ENCODE results near the gene KCNQ1. TPM values are rescaled to one million over a fixed set of nuclear protein-coding genes. Genes with fewer than 3 reads are reported as not detected.

Gene KCNQ1
- total and polyA plus RNA-seq, 2 of the 13 experiments (the other 11 are each of a cell fraction or from before 2014, with no cell fraction given): 0.02 to 0.08 TPM

DNA sequence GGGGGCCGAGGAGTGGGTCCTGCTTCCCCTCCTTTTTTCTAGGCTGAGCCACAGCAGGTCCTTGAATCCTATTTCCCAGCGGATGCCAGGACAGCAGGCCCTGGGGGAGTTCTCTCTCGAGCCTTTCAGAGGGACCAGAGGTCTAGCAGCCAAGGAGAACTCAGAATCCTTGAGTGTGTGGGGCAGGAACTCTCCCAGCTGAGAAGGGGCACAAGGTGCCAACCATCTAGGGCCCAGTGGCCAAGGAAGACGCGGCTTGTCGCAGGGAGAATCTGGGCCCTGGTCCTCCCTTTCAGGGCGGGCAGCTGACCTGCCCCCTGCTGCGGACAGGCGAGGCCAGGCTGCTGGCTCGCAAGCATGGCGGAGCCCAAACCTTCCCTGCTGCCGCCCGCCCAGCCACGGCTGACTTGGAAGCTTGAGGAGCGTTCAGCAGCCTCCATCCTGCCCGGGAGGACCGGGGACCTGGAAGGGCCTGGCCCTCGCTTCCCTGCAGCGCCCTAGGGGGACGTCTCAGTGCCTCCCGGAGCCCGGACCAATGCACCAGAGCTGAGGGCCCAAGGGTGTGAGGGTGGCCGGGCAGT, 45.2 kb upstream of the KCNQ1 start (continued):
- TF ChIP-seq, protein P1, sequence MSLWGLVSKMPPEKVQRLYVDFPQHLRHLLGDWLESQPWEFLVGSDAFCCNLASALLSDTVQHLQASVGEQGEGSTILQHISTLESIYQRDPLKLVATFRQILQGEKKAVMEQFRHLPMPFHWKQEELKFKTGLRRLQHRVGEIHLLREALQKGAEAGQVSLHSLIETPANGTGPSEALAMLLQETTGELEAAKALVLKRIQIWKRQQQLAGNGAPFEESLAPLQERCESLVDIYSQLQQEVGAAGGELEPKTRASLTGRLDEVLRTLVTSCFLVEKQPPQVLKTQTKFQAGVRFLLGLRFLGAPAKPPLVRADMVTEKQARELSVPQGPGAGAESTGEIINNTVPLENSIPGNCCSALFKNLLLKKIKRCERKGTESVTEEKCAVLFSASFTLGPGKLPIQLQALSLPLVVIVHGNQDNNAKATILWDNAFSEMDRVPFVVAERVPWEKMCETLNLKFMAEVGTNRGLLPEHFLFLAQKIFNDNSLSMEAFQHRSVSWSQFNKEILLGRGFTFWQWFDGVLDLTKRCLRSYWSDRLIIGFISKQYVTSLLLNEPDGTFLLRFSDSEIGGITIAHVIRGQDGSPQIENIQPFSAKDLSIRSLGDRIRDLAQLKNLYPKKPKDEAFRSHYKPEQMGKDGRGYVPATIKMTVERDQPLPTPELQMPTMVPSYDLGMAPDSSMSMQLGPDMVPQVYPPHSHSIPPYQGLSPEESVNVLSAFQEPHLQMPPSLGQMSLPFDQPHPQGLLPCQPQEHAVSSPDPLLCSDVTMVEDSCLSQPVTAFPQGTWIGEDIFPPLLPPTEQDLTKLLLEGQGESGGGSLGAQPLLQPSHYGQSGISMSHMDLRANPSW (CRISPR knock-in tag; IDR thresholded peaks at IDR 0.05; ENCODE audit: borderline replicate concordance): no peak
- TF ChIP-seq, protein P2, sequence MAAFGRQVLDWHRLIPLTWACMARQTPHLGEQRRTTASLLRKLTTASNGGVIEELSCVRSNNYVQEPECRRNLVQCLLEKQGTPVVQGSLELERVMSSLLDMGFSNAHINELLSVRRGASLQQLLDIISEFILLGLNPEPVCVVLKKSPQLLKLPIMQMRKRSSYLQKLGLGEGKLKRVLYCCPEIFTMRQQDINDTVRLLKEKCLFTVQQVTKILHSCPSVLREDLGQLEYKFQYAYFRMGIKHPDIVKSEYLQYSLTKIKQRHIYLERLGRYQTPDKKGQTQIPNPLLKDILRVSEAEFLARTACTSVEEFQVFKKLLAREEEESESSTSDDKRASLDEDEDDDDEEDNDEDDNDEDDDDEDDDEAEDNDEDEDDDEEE (CRISPR knock-in tag; IDR thresholded peaks at IDR 0.05): 0 out of 2 replicates have a peak, but pooled peaks have one; percentile 89
- TF ChIP-seq ZNF619 (CRISPR knock-in tag; IDR thresholded peaks at IDR 0.05) (no peak), ZNF747 (CRISPR knock-in tag; IDR thresholded peaks at IDR 0.05; ENCODE audit: borderline replicate concordance) (no peak), HDAC6 (IDR thresholded peaks at IDR 0.05; ENCODE audit: low read depth, low read length) (no peak), ZNF891 (CRISPR knock-in tag; IDR thresholded peaks at IDR 0.05) (peak; percentile 85; the same call in 1 of the 2 replicates), ZNF572 (CRISPR knock-in tag; IDR thresholded peaks at IDR 0.05) (no peak), DNMT1 (CRISPR knock-in tag; IDR thresholded peaks at IDR 0.05) (no peak), ZNF253 (CRISPR knock-in tag; IDR thresholded peaks at IDR 0.05; ENCODE audit: borderline replicate concordance) (0 out of 2 replicates have a peak, but pooled peaks have one; percentile 5), ZNF354B (CRISPR knock-in tag; IDR thresholded peaks at IDR 0.05) (no peak)

Data from HepG2 (cell line).